BJ (cell line): ENCODE measurements around the gene C6orf52. TPM values are rescaled to one million over a fixed set of nuclear protein-coding genes. Genes with fewer than 3 reads are reported as not detected.

Experiments used
- CTCF ChIA-PET: fragments of 350-600 bp; formaldehyde crosslinking; extraction: SDS; loops from one replicate; lab custom pipeline; 2021; ENCODE audit warnings: antibody characterized with exemption, inconsistent platforms; lab: Yijun Ruan, JAX
- POLR2A ChIA-PET: fragments of 300-600 bp; sonication (Branson Sonifier 250); formaldehyde crosslinking; extraction: SDS; loops from one replicate; lab custom pipeline; 2021; ENCODE audit warnings: antibody characterized with exemption; lab: Charles Lee
- DNase-seq: peaks from one replicate; pipeline ENCODE4 v3.0.0-alpha.2; 2011; ENCODE audit warnings: low read depth
- H3K27me3 ChIP-seq: 2 replicates; pipeline ENCODE4 v1.6.0; 2011; ENCODE audit warnings: low read length; ENCODE audit not compliant: control insufficient read depth, insufficient read depth
- H3K36me3 ChIP-seq: 2 replicates; pipeline ENCODE4 v1.5.1; 2011; ENCODE audit warnings: low read length; ENCODE audit not compliant: control insufficient read depth, insufficient read depth
- H3K4me3 ChIP-seq: 2 replicates; pipeline ENCODE4 v1.5.1; 2011; ENCODE audit warnings: low read depth, mild to moderate bottlenecking, control low read depth, low read length
- polyA plus RNA-seq: library from polyadenylated mRNA; depleted of rRNA; stranded (reverse); fragments of >200 nt; gene quantifications from 2 replicates; pipeline ENCODE4 v1.2.3, GENCODE V29; 2011
- TF ChIP-seq, protein P1 (sequence below): IDR thresholded peaks from 2 replicates; pipeline ENCODE4 v1.5.1; 2011; ENCODE audit warnings: low read depth, mild to moderate bottlenecking, control low read depth, inconsistent platforms, low read length, moderate library complexity; ENCODE audit not compliant: insufficient read depth

Gene C6orf52
- polyA plus RNA-seq, 1 experiment = 0.28 TPM

DNA sequence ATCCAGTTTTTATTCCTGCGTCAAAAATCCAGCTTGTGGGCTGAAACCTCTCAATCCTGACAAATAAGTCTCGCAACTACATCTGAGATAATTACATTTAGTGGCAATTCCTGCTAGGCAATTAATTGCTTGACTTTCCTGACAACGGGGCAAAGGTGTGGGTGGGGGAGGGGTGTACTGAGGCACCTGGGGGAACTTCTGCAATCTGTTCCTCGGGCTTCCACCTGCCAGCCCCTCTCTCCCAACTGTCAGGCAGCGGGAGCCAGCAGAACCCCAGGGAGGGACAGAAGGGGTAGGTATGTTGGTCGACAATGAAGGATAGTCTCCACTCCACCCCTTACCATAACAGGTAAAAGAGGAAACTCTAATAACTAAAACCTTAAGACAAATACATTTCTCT lies 6.8 kb downstream of the C6orf52 start:
- no peaks in the 10 kb centered on the region for H3K36me3 ChIP-seq
- ChIA-PET CTCF (no interaction called here), POLR2A (no interaction called here)
- H3K27me3 ChIP-seq = no peaks in the 10 kb centered on the region; the same call in 1 of the 2 replicates
- no peak overlapping the region for H3K4me3 ChIP-seq
- TF ChIP-seq, protein P1, sequence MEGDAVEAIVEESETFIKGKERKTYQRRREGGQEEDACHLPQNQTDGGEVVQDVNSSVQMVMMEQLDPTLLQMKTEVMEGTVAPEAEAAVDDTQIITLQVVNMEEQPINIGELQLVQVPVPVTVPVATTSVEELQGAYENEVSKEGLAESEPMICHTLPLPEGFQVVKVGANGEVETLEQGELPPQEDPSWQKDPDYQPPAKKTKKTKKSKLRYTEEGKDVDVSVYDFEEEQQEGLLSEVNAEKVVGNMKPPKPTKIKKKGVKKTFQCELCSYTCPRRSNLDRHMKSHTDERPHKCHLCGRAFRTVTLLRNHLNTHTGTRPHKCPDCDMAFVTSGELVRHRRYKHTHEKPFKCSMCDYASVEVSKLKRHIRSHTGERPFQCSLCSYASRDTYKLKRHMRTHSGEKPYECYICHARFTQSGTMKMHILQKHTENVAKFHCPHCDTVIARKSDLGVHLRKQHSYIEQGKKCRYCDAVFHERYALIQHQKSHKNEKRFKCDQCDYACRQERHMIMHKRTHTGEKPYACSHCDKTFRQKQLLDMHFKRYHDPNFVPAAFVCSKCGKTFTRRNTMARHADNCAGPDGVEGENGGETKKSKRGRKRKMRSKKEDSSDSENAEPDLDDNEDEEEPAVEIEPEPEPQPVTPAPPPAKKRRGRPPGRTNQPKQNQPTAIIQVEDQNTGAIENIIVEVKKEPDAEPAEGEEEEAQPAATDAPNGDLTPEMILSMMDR = no peak
- no peak for DNase-seq

DNA sequence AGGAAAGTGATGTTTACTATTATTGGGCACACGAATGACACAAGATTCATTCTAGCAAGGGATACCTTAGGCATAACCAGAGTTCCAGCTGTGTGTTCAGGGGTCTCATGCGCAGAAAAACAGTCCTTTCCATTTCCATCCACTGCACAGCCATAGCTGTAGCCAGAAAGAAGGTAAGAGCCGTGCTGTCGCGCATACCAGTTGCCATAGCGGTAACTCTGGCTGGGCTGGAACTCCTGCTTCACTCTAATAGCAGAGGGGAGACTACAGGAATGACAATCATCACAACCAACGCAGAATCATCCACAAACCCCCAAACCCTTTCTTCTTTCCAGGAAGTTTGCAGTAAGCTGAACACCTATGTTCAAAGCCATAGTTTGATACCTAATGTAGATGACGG lies 7.5 kb downstream of the C6orf52 start:
- POLR2A ChIA-PET = no interaction called here
- H3K36me3 ChIP-seq = no peaks in the 10 kb centered on the region
- H3K4me3 ChIP-seq = no peak overlapping the region
- DNase-seq = no peak
- H3K27me3 ChIP-seq = no peaks in the 10 kb centered on the region; the same call in 1 of the 2 replicates
- TF ChIP-seq, protein P1 = no peak
- CTCF ChIA-PET = interaction anchor here (1.2 kb wide), 1 partner anchor 27 kb away, joined by 3 read pairs; no protein-coding TSS in a partner anchor

DNA sequence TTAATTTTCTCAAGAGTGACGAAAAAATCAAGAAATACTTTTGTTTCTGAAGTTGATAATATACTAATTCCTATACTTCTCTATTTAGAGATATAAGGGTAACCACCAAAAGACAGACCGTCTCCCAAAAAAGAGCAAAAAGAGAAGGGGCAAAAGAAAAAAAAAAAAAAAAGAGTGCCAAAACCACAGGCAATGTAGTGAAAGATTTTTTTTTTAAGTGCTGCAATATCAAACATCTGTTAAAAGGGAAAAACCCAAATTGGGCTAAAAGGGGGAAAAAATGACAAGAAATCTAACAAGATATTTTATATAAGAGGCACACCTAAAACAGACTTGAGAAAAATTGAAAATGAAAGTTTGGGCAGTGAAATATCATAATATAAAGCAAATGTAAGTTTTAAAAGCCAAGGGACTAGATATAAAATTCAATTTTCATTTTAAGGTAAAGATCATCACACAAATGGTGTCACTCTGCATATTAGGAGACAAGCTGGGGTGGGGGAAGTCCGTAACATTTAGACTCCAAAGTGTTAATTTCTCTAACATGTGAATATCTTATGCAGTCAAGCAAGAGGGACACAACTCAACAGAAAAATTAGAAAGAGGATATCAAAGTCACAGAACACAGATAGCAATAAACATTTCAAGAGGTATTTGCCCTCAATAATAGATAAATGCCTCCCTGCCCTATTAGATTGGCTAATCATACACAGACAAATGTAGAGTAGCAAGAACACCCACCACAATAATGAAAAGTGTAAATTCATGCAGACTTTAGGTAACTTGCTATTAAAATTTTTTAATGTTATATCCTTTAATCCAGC lies 9.1 kb downstream of the C6orf52 start:
- TF ChIP-seq, protein P1 = no peak
- H3K36me3 ChIP-seq = no peaks in the 10 kb centered on the region
- ChIA-PET POLR2A (no interaction called here), CTCF (interaction anchor here (0.7 kb wide), 1 partner anchor 99 kb away, joined by 3 read pairs; no protein-coding TSS in a partner anchor)
- H3K4me3 ChIP-seq = no peak overlapping the region
- no peak for DNase-seq
- no peaks in the 10 kb centered on the region; the same call in 1 of the 2 replicates for H3K27me3 ChIP-seq

DNA sequence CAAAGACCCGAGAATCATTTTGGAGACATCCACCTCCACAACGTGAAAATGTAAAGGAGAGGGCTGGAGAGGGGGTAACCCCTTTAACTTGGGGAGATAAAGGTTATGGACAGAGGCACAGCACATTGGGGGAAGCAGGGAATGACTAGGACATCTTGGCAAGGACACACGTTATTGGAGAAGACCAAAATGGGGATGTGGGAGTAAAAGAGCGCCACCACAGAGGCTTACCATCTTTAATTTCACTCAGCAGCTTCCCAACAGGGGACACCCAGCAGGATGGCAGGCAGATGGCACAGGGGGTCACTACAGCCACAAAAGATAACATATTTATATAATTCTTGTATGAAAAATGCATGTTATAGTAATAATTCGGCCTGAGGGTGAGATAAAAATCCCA lies 9.8 kb downstream of the C6orf52 start:
- Histone ChIP-seq H3K27me3 (no peaks in the 10 kb centered on the region; the same call in 1 of the 2 replicates), H3K4me3 (no peak overlapping the region), H3K36me3 (no peaks in the 10 kb centered on the region)
- ChIA-PET POLR2A (no interaction called here), CTCF (interaction anchor here (0.7 kb wide), 1 partner anchor 98 kb away, joined by 3 read pairs; no protein-coding TSS in a partner anchor)
- DNase-seq = no peak
- TF ChIP-seq, protein P1 = no peak

DNA sequence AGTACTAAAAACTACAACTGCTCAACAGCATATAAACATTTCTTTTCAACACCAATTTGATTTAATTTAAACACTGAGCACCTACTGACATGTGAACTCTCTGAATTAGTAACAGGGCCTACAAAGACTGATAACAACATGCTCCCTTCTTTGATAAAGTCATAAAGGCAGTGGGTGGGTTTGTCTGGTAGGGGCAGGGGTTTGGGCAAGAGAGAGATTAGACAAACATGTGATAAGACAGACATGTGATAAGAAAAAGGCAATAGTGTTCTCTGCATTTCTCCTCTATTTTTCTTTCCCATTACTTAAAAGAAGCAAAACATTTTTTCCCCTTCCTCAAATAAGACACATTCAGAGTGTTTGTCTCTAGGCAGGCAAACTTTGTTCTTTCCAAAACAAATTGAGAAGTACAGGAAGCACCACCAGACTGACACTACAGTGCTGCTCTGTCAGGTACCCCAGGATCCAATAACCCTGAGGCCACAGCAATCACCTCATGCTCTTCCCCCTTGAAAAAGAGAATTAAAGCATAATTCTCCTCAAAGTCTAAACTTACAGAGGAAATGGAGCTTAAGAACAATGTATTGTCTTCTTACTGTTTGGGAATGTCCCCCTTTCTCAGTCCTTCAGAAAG lies 11.9 kb downstream of the C6orf52 start:
- no peaks in the 10 kb centered on the region for H3K36me3 ChIP-seq
- CTCF ChIA-PET = no interaction called here
- H3K27me3 ChIP-seq = no peaks in the 10 kb centered on the region; the same call in 1 of the 2 replicates
- DNase-seq = no peak
- no peak overlapping the region for H3K4me3 ChIP-seq
- POLR2A ChIA-PET = no interaction called here
- TF ChIP-seq, protein P1 = no peak
